ENCODE measurements around the gene VEGFD.
"Not testable (repeated sequence)": the region's sequence is repeated elsewhere in the genome, so short reads cannot be mapped to it uniquely, and the experiment has no call there.

Gene VEGFD

DNA sequence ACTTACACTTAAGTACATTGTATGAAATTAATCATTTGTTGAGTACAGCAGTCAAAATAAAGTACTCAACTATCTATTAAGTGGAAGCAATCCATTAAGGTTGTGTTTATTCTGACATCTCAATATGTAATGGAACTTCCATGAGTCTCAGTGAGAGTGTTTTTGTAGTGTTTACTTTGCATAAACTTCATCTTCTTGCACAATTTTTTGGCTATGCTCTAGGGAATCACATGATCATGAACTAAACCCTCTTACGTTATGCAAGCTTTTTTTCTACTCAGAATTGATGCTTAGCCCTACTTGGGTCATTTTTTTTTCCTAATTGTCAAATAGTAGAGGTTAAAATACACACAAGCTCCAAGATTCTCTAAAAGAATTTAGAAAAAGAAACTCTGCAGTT, 27.8 kb downstream of the VEGFD start:
- no peak for DNase-seq

DNA sequence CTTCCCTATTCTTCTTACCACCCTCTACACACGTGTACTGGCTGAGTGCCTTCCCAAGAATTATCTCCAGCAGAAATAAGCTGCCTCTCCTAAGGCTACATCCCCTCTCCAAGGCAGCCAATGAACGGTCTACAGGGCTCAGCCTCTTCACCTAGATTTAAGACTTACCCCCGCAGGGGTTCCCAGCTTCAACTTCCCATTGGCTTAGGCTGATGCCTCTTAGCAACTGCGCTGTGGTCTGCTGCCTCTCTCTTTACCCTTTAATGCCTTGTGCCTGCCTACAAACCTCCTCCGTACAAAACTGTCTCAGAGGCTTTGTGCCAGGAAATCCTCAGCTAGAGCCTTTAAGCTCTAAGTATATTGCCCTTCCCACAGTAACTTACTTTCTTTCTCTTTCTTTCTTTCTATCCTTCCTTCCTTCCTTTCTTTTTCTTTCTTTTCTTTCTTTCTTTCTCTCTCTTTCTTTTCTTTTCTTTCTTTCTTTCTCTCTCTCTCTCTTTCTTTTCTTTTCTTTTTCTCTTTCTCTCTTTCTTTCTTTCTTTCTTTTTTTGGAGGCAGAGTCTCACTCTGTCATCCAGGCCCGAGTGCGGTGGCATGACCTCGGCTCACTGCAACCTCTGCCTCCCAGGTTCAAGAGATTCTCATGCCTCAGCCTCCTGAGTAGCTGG, 33.8 kb downstream of the VEGFD start:
- no peak for DNase-seq

DNA sequence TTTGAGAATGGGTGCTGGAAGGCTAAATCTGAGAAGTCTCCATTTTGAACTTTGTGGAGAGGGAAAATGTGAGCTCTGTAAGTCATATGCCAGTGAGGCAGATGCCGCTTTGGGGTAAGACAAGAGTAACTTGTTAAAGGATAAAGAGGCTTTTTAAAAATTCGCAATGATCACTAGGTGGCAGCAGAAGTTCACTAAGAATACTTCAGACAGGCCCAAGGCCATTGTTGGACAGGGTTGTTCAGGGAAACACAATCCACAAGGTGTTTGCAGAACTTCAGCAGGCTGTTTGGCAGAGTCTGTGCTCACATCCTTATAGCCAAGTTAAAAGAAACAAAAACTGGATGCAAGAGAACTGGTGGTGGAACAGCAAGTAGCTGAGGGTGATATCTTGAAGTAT, 35.2 kb downstream of the VEGFD start:
- peak; percentile 1 for DNase-seq

DNA sequence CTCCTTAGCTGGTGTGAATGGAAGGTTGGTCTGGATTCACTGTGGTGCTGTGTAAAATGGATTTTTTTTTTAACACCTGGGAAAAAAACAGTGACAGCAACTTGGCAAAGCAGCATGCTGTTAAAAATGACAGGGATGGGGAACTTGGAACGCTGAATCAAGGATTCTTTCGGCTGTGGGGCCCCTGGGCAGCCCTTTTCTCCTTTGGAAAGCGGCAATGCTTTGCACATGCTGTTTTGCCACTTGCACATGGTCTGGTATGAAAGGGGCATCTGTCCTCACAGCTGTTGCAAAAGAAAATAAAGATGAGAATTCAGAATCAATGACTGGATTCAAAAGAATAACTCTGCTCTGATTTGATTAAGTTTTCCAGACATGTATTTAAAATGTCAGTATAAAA, 38.2 kb downstream of the VEGFD start:
- DNase-seq, result no peak

DNA sequence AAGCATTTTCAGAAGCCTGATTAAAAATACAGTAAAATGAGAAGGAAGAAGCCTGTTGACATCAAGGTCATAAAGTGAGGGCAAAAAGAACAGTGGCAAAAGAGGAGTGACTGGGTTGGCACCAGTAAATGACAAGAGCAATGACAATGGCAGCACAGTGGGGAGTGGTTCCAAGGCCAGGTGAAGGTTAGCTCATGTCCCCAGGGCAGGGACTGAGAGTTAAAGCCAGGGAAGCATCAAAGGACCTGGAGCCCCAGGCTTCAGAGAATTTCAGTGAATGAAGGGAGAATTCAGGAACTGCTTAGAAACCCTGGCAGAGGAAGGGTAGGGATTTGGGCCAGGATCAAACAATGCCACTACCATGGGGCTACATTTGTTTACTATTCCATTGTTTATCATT, 40.1 kb downstream of the VEGFD start:
- DNase-seq, result no peak

DNA sequence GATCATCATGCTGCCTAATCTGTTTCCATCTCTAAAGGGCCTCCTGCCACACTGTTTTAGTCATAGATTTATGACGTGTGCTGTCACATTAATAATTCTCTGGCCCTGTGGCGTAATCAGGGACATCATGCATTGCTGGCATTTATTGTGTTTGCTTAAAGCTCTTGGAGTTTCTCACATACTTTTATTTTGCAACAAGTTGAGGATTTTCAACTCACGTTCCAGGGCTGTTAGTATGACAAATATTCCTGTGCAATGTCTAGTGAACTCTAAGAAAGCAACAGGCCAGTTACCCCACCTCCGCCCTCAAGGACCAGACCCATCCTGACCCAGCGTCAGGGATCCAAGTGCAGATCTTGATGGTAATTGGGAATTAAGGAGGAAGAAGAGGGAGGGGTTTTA, 41.1 kb downstream of the VEGFD start:
- DNase-seq, result no peak

DNA sequence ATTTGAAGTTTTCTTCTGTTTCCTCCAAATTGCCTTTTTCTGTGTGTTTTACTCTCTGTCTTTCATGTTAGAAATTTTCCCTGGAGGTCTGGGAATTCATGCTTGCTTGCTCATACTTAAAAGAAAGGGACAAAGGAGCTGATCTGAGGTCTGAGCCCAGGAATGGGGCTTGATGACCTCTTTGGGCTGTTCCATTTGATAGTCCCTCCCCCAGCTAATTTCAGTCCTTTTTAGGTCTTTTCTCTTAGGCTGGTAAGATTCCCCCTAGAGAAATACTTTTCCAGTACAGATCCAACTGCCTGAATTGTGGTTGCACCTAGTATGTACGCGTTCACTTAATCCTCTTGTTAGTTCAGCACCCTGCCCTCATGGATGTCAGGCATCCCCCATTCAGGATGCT, 43.3 kb downstream of the VEGFD start:
- no peak for DNase-seq

DNA sequence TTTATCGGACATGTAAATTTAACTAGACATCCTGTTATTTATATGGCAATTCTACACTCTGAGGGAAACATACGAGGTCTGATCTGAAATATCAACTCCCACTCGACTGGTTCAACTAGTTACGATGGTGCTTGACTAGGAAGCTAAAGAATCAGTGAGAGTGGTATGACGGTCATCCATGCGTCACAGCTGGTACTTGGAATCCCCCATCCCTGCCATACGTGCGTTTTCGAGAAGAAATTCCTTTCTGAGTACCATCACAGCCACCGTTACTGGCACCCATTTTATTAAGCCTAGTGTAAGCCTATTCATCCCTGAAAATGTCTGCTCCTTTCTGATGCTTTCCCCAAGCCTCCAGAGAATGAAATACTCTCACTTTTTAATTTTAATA, 48.2 kb downstream of the VEGFD start:
- DNase-seq, result peak; percentile 35

DNA sequence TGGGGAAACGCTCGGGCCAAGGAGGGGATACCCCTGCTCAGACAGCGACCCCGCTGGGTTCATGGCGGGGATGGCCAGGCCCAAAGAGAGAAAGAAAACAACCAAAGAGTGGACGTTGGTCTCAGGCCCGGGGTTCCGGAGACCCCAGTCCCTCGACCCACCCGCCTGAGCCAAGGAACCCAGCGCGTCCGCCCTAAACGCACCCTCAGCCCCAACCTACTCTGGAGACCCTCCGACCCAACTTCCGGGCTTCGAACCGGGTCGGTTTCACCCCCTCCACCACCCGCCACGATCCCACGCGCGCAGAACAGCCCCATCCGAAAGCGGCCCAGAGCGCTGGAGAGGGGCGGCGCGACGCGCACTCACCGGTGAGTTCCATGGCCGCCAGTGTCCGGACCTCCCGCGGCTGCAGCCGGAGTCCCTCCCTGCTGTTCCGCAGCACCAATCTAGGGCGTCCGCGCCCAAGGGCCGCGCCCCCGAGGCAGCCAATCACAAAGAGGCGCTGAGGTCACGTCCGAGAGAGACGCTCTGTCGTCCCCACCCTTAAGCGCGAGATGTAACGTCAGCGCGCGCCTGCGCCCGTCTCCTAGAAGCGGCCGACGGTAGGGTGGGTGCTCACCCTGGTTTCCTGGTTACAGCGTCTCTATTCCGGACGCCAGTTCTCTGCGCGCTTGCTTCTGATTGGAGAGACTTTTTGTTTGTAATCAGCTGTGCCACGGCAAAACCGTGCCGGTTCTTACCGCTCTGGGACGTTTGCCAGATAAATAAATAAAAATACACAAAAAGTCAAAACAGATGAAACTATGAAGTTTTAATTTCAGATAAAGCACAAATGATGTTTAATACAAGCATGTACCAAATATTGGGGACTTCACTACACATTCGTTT, 48.8 kb downstream of the VEGFD start, which contains the start of gene PIGA:
Gene PIGA, minus strand, starts transcription at position 389 of the 888 bp plus-strand sequence. CDS start 3,593 bp downstream, outside the sequence.
- peak; percentile 91 for DNase-seq

DNA sequence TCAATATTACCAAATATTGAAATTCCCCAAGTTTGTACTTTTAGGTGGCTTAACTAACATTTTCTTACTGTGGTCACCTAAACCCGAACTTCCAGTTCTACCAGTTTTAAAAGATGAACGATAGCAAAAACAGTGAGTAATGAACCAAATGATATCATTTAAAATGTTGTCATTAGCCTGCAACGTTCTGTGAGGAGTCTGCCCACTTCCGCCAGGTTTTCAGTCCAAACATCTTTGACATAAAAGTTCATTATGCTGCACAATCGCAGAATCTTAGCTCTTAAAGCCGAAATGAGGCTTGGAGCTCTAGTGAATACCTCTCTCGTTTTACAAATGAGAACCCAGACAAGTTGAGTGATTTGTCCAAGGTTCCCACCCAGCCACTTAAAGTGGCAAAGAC, 49.7 kb downstream of the VEGFD start:
- DNase-seq, result peak; percentile 8

DNA sequence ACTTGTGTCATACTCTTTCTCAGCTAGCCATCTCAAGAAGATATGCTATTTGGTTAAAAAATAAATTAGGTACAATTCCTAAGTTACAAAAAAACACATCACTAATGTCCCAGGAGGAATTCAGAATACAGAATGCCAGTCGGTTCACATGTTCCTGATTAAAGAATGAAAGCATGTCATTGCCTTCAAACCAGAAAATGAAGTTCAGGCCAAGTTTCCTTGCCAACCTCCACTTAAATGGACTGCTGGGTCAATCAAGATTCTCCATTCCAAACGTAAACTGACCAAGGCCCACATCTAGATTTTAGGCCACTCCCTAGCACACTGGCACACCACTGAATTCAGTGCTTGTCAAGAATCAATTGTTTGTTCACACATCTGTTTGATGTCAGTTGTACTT, 55.4 kb downstream of the VEGFD start:
- no peak for DNase-seq

DNA sequence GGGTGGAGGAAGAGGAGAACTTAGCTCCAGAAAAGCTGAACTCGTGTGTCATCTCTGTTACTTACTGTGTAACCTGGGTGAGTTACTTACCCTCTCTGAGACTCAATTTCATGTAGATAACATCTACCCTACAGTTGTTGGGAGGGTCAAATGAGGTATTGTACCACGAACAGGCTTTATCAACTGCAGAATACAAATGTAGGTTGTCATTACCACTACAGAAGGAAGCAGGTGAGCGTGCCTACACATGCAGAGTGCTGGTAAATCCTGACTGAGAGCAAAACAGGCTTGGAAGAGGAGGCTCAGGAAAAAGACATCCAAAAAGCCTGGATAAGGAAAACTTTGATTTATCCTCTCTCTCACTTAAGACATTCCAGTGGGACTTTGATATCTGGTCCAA, 56.1 kb downstream of the VEGFD start:
- DNase-seq, result no peak

DNA sequence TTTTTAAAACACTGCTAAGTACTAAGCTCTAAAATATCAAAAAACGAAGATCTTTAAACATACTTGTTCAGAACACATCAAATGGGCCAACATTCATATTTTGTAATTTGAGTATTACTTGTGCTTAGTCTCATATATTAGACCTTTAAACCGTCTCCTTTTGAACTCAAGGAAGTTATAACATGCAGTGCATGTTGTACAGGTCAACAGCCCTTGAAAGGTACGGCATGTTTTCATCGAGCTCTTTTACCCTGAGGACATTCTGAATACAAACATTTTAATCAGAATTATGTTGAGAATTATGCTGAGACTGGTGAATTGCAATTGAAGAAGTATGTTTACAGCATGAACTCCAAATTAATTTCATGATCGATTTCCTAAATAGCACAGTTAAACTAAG, 61.7 kb downstream of the VEGFD start:
- no peak for DNase-seq

DNA sequence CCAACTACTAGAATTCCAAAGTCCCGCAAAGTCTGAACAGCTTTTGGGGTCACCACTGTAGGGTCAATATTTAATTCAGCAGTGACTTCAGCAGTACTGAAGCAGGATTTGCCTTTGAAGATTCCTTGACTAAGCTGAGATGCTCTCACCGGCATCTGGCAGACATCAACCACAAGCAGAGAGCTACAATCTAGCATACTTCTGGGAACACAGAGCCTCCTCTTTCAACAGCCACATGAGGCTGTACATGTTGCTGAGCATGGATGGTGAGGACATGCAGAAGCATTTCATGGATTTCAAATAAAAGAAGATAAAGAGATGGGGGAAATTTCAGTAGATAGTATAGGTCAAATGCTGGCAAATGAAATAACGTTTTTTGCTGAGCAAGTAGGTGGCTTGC, 62.1 kb downstream of the VEGFD start:
- DNase-seq, result no peak

DNA sequence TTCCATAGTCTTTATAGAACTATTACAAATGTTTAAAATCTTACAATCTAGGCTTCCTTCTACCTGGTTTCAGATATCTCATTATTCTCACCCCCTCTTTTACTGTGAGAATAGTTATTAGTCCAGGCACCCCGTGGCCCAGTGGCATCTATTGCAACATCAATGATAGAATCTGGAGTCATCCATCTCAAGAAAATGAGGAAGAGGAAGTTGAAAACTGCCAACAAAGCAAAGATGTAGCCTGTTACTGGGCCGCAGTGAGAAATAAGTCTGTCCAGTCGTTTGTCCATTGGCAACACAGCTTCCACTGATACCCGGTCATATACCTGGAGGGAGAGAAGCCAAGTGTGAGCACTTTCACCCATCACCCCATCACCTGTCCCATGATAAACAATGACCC, 62.8 kb downstream of the VEGFD start:
- no peak for DNase-seq

DNA sequence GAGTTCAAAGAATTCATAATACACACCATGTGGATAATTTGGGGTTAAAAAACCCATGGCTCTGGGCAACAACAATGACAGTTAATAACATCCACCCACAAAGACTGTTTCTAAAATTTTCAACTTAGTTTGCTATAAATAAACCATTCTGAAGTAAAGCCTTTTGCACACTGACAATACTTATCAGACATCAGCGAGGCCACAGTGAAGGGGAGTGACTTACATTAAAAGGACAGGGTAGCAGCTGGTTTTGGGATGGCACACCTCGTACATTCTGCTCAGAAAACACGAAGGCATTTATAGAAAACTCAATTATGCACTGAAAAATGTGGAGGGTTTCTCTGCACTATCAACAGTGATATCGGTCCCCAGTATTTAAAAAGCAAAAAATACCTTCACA, 63.9 kb downstream of the VEGFD start:
- DNase-seq, result no peak

DNA sequence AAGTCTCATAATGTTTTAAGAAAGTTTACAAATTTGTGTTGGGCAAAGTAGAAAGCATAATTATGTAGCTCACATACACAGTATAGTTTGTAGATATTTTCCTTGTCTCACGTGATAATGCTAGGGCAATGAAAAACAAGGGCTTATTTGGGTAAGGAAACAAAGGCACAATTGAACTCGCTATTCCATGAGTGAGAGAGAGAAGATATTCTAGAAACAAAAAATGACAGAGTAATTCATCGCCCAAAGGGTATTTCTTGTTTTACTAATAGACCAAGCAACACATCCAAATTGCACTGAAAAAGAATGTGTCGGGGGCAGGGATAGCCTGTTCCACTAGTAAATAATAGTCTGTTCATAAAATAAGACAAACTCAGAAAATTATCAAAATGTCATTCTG, 65.1 kb downstream of the VEGFD start:
- DNase-seq, result no peak

DNA sequence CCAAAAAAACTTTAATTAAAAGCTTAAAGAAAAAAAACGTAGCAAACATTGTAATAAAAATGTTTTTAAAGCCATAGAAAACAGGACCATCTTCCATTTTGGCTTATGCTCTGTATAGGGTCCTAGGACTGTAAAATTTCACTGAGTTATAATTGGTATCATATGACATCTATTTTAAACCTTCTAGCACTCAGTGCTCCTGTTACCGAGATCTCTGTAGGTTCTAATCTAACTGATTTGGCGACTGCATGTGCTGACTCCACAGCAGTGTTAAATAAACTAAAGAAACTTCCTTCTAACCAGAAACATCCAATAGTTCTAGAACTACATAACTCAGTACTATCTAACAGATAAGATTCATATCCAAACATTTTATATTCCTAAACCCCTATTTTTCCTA, 68.7 kb downstream of the VEGFD start, which contains the start of gene ASB11:
Gene ASB11, minus strand, starts transcription at position 132 of the 400 bp plus-strand sequence. Its CDS starts 35 bp downstream, at position 97.
- DNase-seq, result no peak

DNA sequence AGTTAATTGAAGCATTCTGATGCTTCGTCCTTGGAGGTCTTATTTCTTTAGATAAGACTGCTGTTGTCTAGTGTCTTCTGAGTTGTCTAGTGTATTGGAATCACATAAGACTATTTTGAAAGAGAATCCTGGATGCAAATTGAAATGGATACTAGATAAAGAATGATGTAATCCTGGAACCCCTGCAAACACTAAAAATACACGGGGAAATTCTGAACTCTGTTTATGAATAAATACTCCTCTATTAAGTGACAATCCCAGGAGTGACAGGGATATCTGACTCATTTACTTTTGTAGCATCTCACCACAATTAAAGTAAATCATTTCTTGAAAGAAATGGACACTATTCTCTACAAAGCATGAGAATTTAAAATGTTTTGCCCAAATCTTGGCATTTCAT, 69.7 kb downstream of the VEGFD start:
- no peak for DNase-seq

DNA sequence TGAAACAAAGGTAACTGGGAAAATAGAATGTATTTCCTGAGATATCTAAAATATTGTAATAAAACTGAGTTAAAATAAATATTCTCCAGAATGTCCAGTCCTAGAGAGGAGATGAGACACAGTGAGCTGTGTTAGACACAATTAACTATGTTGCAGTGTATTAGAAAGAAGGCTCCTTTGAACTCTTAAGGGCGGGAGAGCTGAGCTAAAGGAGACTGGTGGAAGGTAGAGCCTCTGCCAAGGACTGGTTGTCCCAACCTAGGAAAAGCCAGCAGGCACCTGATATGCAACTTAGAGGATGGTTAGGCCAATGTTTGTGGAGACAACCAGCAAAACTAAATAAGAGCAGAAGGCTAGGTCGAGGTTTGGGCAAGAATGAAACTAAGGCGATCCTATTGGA, 73.1 kb downstream of the VEGFD start:
- DNase-seq, result no peak

DNA sequence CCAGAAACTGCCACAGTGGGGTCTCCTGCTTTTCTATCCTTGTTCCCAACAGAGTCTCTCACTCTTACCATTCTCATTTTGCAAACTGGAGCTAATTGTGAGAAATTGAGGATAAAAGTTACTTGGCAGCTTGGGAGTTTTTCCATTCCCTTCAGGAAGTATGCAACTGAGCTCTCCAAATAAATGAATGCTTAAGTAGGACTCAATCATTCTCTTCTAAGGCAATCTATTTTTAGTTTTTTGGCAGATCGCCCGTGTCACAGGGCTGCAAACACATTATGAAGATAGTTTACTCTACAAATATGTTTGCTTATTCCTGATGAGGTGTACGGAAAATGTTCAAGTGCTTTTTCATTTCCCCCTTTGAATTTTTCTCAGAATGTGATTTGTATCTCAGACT, 74.1 kb downstream of the VEGFD start:
- no peak for DNase-seq

DNA sequence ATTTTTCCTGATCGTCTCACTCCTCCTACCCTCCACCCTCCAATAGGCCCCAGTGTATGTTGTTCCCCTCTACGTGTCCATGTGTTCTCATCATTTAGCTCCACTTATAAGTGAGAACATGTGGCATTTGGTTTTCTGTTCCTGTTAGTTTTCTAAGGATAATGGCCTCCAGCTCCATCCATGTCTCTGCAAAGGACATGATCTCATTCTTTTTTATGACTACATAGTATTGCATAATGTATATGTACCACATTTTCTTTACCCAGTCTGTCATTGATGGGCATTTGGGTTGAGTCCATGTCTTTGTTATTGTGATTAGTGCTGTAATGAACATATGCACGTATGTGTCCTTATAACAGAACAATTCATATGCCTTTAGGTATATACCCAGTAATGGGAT, 78.3 kb downstream of the VEGFD start:
- not testable (repeated sequence) for DNase-seq

DNA sequence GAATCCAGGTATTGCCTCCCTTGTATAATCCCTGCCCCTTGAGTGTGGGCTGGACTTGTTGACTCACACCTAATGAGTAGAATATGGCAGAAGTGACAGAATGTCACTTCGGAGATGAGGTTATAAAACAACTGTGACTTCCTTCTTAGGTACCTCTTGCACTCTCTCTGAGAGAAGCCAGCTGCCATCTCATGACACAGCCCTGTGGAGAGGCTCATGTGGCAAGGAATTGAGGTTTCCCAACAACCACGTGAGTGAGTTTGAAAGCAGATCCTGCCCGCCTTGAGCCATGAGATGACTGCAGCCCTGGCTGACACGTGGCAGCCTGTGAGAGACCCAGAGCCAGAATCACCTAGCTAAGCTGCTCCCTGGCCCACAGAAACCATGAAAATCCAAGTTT, 82.3 kb downstream of the VEGFD start:
- peak; percentile 2 for DNase-seq
